ENCODE results near the gene TIMM50. TPM values are rescaled to one million over a fixed set of nuclear protein-coding genes. Genes with fewer than 3 reads are reported as not detected.
A peak's percentile ranks its signal among the peaks of the same experiment; 100 is the strongest.

The TIMM50 gene
- total and polyA plus RNA-seq, 4 donors = 24.3 to 39.9 (median 30.5) TPM

GRCh38 chr19:39494661-39495060, 14.0 kb downstream of the TIMM50 start:
- Histone ChIP-seq H3K4me1 (ENCODE audit: control insufficient read depth in 4 of 4, insufficient read depth in 4 of 4, low read length in 3 of 4) (peaks cover 0 to 11% (median 5%) of the 10 kb centered on the region in 4 donors), H3K9ac (ENCODE audit: low read depth in 1 of 2, low read length in 2 of 2) (no peak overlapping the region), H3K4me3 (ENCODE audit: low read depth in 1 of 3, low read length in 3 of 3) (no peak overlapping the region), H3K27ac (ENCODE audit: low read depth in 1 of 2, low read length in 2 of 2) (no peak overlapping the region), H3K36me3 (ENCODE audit: control insufficient read depth in 4 of 4, insufficient read depth in 3 of 4, low read depth in 1 of 4, low read length in 3 of 4) (peaks cover 1 to 11% (median 9%) of the 10 kb centered on the region in 4 donors), H3K9me3 (ENCODE audit: control insufficient read depth in 4 of 4, low read length in 3 of 4) (no peaks in the 10 kb centered on the region), H3K27me3 (ENCODE audit: control insufficient read depth in 4 of 4, insufficient read depth in 4 of 4, low read length in 3 of 4) (peaks cover 0 to 5% (median 3%) of the 10 kb centered on the region in 4 donors)
- no peak for DNase-seq (ENCODE audit: low spot score)
- TF ChIP-seq FOXA2 (IDR thresholded peaks at IDR 0.05) (no peak), FOXA1 (IDR thresholded peaks at IDR 0.05) (no peak), EGR1 (IDR thresholded peaks at IDR 0.05; ENCODE audit: low read depth in 2 of 2) (no peak), CTCF (IDR thresholded peaks at IDR 0.05; ENCODE audit: low read depth, low read length, missing input control) (no peak), RAD21 (IDR thresholded peaks at IDR 0.05) (no peak), GABPA (IDR thresholded peaks at IDR 0.05 in 1 of 2, conservative IDR thresholded peaks at IDR 0.05 in 1 of 2) (no peak), NR2F2 (IDR thresholded peaks at IDR 0.05) (no peak), RXRA (IDR thresholded peaks at IDR 0.05) (no peak), MAX (IDR thresholded peaks at IDR 0.05) (no peak), TAF1 (conservative IDR thresholded peaks at IDR 0.05) (no peak), SP1 (IDR thresholded peaks at IDR 0.05) (no peak)
- WGBS = 89% methylated on average over 5 of the region's 5 CpGs

DNA sequence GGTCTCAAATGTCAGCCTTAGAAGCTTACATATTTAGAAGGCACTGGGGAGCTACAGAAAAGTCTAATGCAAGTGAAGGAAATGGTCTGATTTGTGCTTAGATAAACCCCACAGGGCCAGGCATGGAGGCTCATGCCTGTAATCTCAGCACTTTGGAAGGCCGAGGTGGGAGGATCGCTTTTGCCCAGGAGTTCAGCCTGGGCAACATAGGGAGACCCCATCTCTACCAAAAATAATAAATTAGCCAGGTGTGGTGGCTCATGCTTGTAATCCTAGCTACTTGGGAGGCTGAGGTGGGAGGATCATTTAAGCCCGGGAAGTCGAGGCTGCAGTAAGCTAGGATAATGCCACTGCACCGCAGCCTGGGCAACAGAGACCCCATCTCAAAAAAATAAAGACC, 15.4 kb downstream of the TIMM50 start:
- no peak for TF ChIP-seq CTCF (IDR thresholded peaks at IDR 0.05; ENCODE audit: low read depth, low read length, missing input control)
- Histone ChIP-seq H3K9me3 (ENCODE audit: control insufficient read depth in 4 of 4, low read length in 3 of 4) (no peaks in the 10 kb centered on the region), H3K36me3 (ENCODE audit: control insufficient read depth in 4 of 4, insufficient read depth in 3 of 4, low read depth in 1 of 4, low read length in 3 of 4) (peaks cover 0 to 5% (median 0%) of the 10 kb centered on the region in 4 donors), H3K4me1 (ENCODE audit: control insufficient read depth in 4 of 4, insufficient read depth in 4 of 4, low read length in 3 of 4) (peaks cover 0 to 11% (median 5%) of the 10 kb centered on the region in 4 donors), H3K9ac (ENCODE audit: low read depth in 1 of 2, low read length in 2 of 2) (no peak overlapping the region), H3K27me3 (ENCODE audit: control insufficient read depth in 4 of 4, insufficient read depth in 4 of 4, low read length in 3 of 4) (peaks cover 0 to 8% (median 4%) of the 10 kb centered on the region in 4 donors), H3K4me3 (ENCODE audit: low read depth in 1 of 3, low read length in 3 of 3) (no peak overlapping the region), H3K27ac (ENCODE audit: low read depth in 1 of 2, low read length in 2 of 2) (no peak overlapping the region)
- 83% methylated on average over 5 of the region's 5 CpGs for WGBS
- DNase-seq (ENCODE audit: low spot score) = no peak

GRCh38 chr19:39497701-39497995, 17.0 kb downstream of the TIMM50 start:
- under 1% methylated on average over 7 of the region's 7 CpGs for WGBS
- peak overlapping the region in 1 of 3 donors; percentile 0 for H3K4me3 ChIP-seq (ENCODE audit: low read depth in 1 of 3, low read length in 3 of 3)
- no peaks in the 10 kb centered on the region for H3K36me3 ChIP-seq (ENCODE audit: control insufficient read depth in 4 of 4, insufficient read depth in 3 of 4, low read depth in 1 of 4, low read length in 3 of 4)
- DNase-seq (ENCODE audit: low spot score) = no peak
- H3K27me3 ChIP-seq (ENCODE audit: control insufficient read depth in 4 of 4, insufficient read depth in 4 of 4, low read length in 3 of 4) = peaks cover 0 to 8% (median 4%) of the 10 kb centered on the region in 4 donors
- H3K9ac ChIP-seq (ENCODE audit: low read depth in 1 of 2, low read length in 2 of 2) = no peak overlapping the region
- H3K4me1 ChIP-seq (ENCODE audit: control insufficient read depth in 4 of 4, insufficient read depth in 4 of 4, low read length in 3 of 4) = peaks cover 0 to 11% (median 6%) of the 10 kb centered on the region in 4 donors
- no peaks in the 10 kb centered on the region for H3K9me3 ChIP-seq (ENCODE audit: control insufficient read depth in 4 of 4, low read length in 3 of 4)
- TF ChIP-seq MAX (IDR thresholded peaks at IDR 0.05) (no peak), RXRA (IDR thresholded peaks at IDR 0.05) (no peak), HNF4A (conservative IDR thresholded peaks at IDR 0.05) (no peak), EGR1 (IDR thresholded peaks at IDR 0.05; ENCODE audit: low read depth in 2 of 2) (no peak), SP1 (IDR thresholded peaks at IDR 0.05) (no peak)
- no peak overlapping the region for H3K27ac ChIP-seq (ENCODE audit: low read depth in 1 of 2, low read length in 2 of 2)

Data from liver (tissue), 9 donors.